GM12865 (cell line): Measurements from ENCODE around the gene SPACA1.
A peak's percentile ranks its signal among the peaks of the same experiment; 100 is the strongest.
"Not testable (repeated sequence)": the region's sequence is repeated elsewhere in the genome, so short reads cannot be mapped to it uniquely, and the experiment has no call there.

Experiments
- DNase-seq: peaks from one replicate; pipeline ENCODE4 v3.0.0; 2010; ENCODE audit warnings: low read depth
- H3K4me3 ChIP-seq: 2 replicates; pipeline ENCODE4 v1.5.1; 2011; ENCODE audit warnings: mild to moderate bottlenecking, low read depth, low read length, control low read depth
- TF ChIP-seq, protein P1 (sequence below): IDR thresholded peaks from 2 replicates; pipeline ENCODE4 v1.5.1; 2011; ENCODE audit warnings: low read length, control low read depth, low read depth, inconsistent platforms; ENCODE audit not compliant: insufficient read depth; ENCODE audit errors: missing control alignments

Gene SPACA1, protein sequence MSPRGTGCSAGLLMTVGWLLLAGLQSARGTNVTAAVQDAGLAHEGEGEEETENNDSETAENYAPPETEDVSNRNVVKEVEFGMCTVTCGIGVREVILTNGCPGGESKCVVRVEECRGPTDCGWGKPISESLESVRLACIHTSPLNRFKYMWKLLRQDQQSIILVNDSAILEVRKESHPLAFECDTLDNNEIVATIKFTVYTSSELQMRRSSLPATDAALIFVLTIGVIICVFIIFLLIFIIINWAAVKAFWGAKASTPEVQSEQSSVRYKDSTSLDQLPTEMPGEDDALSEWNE

DNA sequence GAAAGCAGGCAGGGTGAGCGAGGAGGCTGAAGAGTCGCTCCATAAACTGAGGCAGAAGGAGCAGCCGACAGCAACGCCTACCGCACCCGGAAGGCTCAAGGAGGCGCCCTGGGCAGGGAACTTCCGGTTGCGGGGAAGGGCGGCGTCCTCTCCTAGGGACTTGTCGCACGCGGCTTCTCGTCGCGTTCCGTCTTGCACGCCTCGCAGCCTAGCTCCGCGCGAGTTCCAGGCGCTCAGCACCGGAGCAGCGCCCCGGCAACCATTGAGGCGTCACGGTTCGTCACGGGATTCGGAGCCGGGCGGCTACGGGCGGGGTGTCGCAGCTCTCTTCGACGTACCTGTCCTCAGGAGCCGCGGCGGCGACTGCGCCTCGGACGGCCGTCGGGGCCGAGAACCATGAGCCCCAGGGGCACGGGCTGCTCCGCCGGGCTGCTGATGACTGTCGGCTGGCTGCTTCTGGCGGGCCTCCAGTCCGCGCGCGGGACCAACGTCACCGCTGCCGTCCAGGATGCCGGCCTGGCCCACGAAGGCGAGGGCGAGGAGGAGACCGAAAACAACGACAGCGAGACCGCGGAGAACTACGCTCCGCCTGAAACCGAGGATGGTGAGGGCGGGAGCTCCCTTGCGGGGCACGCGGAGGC lies at the start of gene SPACA1:
Gene SPACA1 (plus strand): TSS at position 332 of the 641 bp plus-strand sequence. CDS start 65 bp downstream, at position 397.
- H3K4me3 ChIP-seq = no peak within 1 kb of the TSS
- TF ChIP-seq, protein P1, sequence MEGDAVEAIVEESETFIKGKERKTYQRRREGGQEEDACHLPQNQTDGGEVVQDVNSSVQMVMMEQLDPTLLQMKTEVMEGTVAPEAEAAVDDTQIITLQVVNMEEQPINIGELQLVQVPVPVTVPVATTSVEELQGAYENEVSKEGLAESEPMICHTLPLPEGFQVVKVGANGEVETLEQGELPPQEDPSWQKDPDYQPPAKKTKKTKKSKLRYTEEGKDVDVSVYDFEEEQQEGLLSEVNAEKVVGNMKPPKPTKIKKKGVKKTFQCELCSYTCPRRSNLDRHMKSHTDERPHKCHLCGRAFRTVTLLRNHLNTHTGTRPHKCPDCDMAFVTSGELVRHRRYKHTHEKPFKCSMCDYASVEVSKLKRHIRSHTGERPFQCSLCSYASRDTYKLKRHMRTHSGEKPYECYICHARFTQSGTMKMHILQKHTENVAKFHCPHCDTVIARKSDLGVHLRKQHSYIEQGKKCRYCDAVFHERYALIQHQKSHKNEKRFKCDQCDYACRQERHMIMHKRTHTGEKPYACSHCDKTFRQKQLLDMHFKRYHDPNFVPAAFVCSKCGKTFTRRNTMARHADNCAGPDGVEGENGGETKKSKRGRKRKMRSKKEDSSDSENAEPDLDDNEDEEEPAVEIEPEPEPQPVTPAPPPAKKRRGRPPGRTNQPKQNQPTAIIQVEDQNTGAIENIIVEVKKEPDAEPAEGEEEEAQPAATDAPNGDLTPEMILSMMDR = no peak
- peak; percentile 3 for DNase-seq

GRCh38 chr6:88000713-88001112 lies 46.9 kb upstream of the SPACA1 start:
- no peak overlapping the region for H3K4me3 ChIP-seq
- TF ChIP-seq, protein P1 = no peak
- DNase-seq = peak; percentile 2

- H3K4me3 ChIP-seq, DNase-seq: not testable (repeated sequence)
These were observed 46.4 kb upstream of the SPACA1 start for GRCh38 chr6:88001279-88001678.

DNA sequence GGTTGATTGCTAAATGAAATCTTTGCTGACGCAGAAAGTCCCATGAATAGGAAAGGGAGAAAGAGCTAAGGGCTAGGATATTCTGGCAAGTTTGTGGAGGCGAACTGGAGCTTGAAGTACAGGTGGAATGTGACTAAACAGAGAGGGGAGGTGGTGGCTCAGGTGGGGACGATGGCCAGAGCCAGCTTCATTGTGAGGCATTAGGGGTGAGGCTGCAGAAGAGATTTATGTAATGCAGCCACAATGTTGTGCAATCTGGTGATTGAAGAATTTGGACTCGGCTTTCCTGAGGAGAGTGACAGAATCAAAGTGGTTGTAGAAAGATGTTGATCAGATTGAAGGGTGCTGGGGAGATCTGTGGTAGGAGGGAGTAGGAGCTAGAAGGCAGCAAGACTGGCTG lies 42.9 kb upstream of the SPACA1 start:
- no peak for DNase-seq
- TF ChIP-seq, protein P1 = no peak
- no peak overlapping the region for H3K4me3 ChIP-seq

DNA sequence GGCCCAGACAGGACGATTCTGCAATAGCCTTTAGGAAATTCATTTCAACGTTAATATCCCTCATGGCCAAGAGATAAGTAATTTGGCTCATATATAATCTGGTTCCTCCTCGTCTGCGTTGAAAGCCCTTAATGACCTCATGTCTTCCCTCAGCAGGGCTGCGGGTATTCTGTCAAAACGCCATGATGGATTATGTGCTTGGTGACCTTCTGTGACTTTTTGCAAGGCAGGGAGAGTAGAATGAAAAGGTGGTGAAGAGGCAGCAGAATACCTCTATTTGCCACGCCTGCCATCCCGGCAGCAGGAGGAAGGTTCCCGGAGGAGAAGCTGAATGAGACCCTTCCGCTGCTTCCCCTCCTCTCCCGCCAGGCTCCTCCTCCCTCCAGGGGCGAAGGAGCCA lies 41.1 kb upstream of the SPACA1 start:
- TF ChIP-seq, protein P1 = no peak
- no peak for DNase-seq
- H3K4me3 ChIP-seq = no peak overlapping the region

GRCh38 chr6:88008411-88008810 lies 39.2 kb upstream of the SPACA1 start:
- no peak for DNase-seq
- TF ChIP-seq, protein P1 = no peak

DNA sequence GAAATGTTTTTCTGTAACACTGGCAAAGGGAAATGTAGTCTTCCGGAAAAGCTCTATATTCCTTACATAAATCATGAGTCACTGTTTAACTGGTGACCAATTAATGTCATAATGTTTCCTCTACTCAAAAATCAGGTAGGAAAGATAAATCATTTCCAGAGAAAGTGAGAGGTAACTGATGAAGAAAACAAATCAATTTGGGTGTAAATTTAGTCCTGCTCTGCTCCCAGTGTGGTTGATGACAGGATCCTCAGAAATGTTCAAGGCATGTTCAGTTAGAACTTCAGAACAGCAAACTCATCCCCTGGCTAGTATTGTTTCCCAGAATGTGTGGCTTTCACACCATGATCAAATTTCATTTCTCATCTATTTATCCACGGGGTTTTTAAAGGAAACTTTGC lies 38.8 kb upstream of the SPACA1 start:
- TF ChIP-seq, protein P1 = no peak
- no peak for DNase-seq

More at GRCh38 chr6:88008411-88008810, 39.2 kb upstream of the SPACA1 start:
- H3K4me3 ChIP-seq = no peak overlapping the region

More for the DNA sequence above, 38.8 kb upstream of the SPACA1 start:
- no peak overlapping the region for H3K4me3 ChIP-seq
